HT-29 (cell line): Measurements from ENCODE around the gene CD83. TPM values are rescaled to one million over a fixed set of nuclear protein-coding genes. Genes with fewer than 3 reads are reported as not detected.

Experiments
- small RNA-seq: library from RNA; depleted of rRNA; stranded (forward); fragments of <200 nt; gene quantifications from one replicate; pipeline ENCODE3, GENCODE V24; 2014
- total RNA-seq: library from RNA; depleted of rRNA; stranded (reverse); fragments of >200 nt; shearing (Covaris generic); gene quantifications from 2 replicates; pipeline ENCODE4 v1.2.3, GENCODE V29; 2014; rRNA removed

Gene CD83
- total RNA-seq, 1 experiment from 2014 or later, result 0.99 TPM

Small RNA genes within 50 kb of the gene (small RNA-seq; reads per million reads assigned to genes)
- gene RNU7-133P, result not detected

Other genes with a start within 250 kb of the CD83 start
- gene RNF182, start 192.8 kb upstream of the CD83 start, total RNA-seq, result not detected in 2 replicates